Stimulated activated CD8-positive, alpha-beta memory T cell treated with anti-CD3 and anti-CD28 coated beads, Interleukin-7, amount 100 ng/mL, for 48 hours (primary cell): ENCODE measurements around the gene PRKCI.
"Not testable (repeated sequence)": the region's sequence is repeated elsewhere in the genome, so short reads cannot be mapped to it uniquely, and the experiment has no call there.

Experiments used
- DNase-seq, 2 donors: peaks; one replicate each; pipeline ENCODE4 v3.0.0-alpha.2; 2020; ENCODE audit warnings: low read depth in 1 of 2; ENCODE audit errors: extremely low read depth in 1 of 2

The PRKCI gene

GRCh38 chr3:170222647-170223541 is 670 bp downstream of the PRKCI start:
- DNase-seq, result peak in 1 of 2 donors; percentile 35

- no peak for DNase-seq
These were observed 2.9 kb downstream of the PRKCI start for GRCh38 chr3:170225166-170225565.

GRCh38 chr3:170226426-170226960 is 4.3 kb downstream of the PRKCI start:
- no peak for DNase-seq

- no peak for DNase-seq
These were observed 6.0 kb downstream of the PRKCI start for GRCh38 chr3:170228093-170228766.

GRCh38 chr3:170232266-170232665 is 10.0 kb downstream of the PRKCI start:
- DNase-seq, result no peak

GRCh38 chr3:170233530-170233929 is 11.3 kb downstream of the PRKCI start:
- no peak for DNase-seq

GRCh38 chr3:170240142-170240541 is 17.9 kb downstream of the PRKCI start:
- DNase-seq, result no peak

GRCh38 chr3:170240671-170241070 is 18.4 kb downstream of the PRKCI start:
- no peak for DNase-seq

- DNase-seq, result no peak
These were observed 22.4 kb downstream of the PRKCI start for GRCh38 chr3:170244576-170244975.

GRCh38 chr3:170247875-170248274 is 25.7 kb downstream of the PRKCI start:
- no peak for DNase-seq

GRCh38 chr3:170256597-170256996 is 34.4 kb downstream of the PRKCI start:
- no peak for DNase-seq

- DNase-seq, result peak in 1 of 2 donors; percentile 40
These were observed 34.9 kb downstream of the PRKCI start for GRCh38 chr3:170257145-170257544.

GRCh38 chr3:170258105-170258487 is 35.9 kb downstream of the PRKCI start:
- no peak for DNase-seq

GRCh38 chr3:170259907-170260306 is 37.7 kb downstream of the PRKCI start:
- no peak for DNase-seq

- no peak for DNase-seq
These were observed 45.6 kb downstream of the PRKCI start for GRCh38 chr3:170267793-170268192.

GRCh38 chr3:170269673-170270254 is 47.5 kb downstream of the PRKCI start:
- not testable (repeated sequence) for DNase-seq

- no peak for DNase-seq
These were observed 48.2 kb downstream of the PRKCI start for GRCh38 chr3:170270282-170270881.

GRCh38 chr3:170274641-170275040 is 52.4 kb downstream of the PRKCI start:
- no peak for DNase-seq

- no peak for DNase-seq
These were observed 53.6 kb downstream of the PRKCI start for GRCh38 chr3:170275832-170276231.

- DNase-seq, result not testable (repeated sequence)
These were observed 55.1 kb downstream of the PRKCI start for GRCh38 chr3:170277311-170277710.
